HFF-Myc (cell line): ENCODE measurements around the gene CTNNA3.

Source experiments
- DNase-seq: peaks from one replicate; pipeline ENCODE4 v3.0.0-alpha.2; 2011; ENCODE audit warnings: low read depth; ENCODE audit errors: extremely low read depth
- H3K4me3 ChIP-seq: replicated peaks from 2 replicates; pipeline ENCODE4 v1.5.1; 2011; ENCODE audit warnings: low read depth, mild to moderate bottlenecking, control low read depth, low read length
- TF ChIP-seq, protein P1 (sequence below): IDR thresholded peaks from 2 replicates; pipeline ENCODE4 v1.5.1; 2012; ENCODE audit warnings: mild to moderate bottlenecking, low read depth, low read length, control low read depth; ENCODE audit errors: missing control alignments

Gene CTNNA3

DNA sequence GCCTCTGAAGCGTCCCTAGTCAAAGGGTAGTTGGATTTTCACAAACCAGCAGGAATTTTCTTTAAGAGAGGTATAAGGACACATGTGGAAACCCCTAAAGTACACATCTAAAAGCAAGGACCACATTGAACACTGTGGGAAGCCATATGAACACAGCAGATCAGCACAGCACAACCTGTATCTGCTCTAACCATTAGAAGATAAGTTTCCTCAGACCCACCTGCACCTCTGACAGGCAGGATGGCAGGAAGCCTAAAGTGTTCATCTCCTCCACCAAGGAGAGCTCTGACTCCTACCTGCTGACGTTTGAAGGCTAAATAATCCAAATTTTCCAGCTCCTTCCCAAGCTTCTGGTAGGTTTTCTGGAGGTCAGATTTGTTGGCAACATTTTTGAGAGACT lies 174.4 kb downstream of the CTNNA3 start:
- H3K4me3 ChIP-seq = no peak overlapping the region
- TF ChIP-seq, protein P1, sequence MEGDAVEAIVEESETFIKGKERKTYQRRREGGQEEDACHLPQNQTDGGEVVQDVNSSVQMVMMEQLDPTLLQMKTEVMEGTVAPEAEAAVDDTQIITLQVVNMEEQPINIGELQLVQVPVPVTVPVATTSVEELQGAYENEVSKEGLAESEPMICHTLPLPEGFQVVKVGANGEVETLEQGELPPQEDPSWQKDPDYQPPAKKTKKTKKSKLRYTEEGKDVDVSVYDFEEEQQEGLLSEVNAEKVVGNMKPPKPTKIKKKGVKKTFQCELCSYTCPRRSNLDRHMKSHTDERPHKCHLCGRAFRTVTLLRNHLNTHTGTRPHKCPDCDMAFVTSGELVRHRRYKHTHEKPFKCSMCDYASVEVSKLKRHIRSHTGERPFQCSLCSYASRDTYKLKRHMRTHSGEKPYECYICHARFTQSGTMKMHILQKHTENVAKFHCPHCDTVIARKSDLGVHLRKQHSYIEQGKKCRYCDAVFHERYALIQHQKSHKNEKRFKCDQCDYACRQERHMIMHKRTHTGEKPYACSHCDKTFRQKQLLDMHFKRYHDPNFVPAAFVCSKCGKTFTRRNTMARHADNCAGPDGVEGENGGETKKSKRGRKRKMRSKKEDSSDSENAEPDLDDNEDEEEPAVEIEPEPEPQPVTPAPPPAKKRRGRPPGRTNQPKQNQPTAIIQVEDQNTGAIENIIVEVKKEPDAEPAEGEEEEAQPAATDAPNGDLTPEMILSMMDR = no peak
- DNase-seq = no peak

DNA sequence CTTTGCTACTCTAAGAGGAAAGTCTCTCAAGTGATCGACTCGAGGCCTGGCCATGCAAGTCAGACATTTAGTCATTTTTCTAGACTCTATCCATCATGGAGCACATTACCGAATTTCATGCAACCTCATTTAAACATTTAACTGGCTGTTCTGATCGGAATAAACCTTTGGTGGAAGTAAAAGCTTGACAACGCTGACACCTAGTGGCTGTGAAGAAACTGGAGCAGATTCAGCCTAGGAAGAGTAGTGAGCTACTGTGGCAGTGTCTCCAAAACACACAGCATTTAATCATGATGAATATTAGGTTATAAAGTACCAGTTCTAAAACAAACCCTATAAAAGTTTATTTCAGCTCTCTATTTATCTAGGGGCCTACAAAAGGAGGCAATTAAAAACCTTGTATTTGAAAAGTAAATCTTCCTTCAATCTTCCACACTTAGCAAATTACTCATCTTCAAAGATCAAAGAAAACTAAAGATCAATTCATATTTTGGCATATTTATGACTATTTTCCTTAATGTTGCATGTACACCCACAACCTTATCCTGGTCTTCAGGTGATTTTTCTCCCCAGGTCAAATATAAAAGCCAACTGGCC lies 175.0 kb downstream of the CTNNA3 start:
- peak; percentile 16 for DNase-seq
- no peak overlapping the region for H3K4me3 ChIP-seq

DNA sequence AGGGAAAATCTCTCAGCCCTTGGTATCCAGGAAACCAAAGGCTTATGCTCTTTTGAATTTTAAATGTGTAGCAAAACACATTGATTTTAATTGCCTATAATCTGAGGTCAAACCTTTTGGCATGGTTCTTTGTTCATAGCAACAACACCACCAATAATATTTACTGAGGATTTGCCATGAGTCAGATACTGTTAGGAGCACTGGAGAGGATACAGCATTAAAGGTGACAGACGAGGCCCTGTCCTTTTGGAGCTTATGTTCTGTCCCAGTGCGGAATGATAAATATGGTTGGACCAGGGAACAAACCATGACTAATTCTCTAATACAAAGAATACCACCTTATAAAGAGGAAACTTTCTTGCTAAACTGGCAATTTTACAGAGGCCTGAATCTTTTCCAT lies 176.6 kb downstream of the CTNNA3 start:
- DNase-seq = no peak
- TF ChIP-seq, protein P1 = no peak
- H3K4me3 ChIP-seq = no peak overlapping the region

More for the DNA sequence above, 175.0 kb downstream of the CTNNA3 start:
- TF ChIP-seq, protein P1 = peak; percentile 73

DNA sequence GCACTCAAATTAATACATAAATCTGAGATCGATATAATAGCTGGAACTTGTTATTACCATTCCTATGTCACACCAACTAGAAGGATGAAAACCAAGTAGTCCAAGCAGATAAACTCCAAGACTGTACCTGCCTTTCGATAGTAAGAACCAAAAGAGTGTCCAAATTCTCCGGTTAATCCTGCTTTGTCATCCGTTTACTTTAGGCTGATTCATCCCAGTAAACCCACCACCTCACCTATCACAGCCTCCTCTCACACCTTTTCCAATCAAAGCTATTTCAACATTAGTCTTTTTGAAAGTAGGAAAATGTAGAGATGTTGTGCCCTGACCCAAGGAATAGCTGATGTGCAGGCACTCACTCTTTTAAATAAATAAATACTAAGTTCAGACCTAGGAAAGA lies 177.2 kb downstream of the CTNNA3 start:
- no peak for DNase-seq
- H3K4me3 ChIP-seq = no peak overlapping the region
- TF ChIP-seq, protein P1 = no peak

DNA sequence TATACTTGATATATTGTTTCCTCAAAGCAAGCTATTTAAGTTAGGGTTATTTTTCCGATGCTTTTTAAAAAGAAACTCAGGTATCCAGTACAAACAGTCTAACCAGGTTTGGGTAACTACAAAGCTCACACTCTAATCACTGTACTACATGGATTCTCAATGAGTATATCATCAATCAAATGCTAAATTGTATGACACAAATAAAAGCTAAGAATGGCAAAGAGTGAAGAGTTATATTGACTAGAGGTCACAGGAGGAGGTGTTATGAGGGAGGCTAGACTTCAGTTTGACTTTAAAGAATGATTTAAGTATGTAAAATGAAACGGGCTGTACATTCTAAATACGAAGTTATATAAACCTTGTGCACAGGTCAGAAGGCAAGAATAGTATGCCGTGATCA lies 178.0 kb downstream of the CTNNA3 start:
- H3K4me3 ChIP-seq = no peak overlapping the region
- TF ChIP-seq, protein P1 = no peak
- no peak for DNase-seq

DNA sequence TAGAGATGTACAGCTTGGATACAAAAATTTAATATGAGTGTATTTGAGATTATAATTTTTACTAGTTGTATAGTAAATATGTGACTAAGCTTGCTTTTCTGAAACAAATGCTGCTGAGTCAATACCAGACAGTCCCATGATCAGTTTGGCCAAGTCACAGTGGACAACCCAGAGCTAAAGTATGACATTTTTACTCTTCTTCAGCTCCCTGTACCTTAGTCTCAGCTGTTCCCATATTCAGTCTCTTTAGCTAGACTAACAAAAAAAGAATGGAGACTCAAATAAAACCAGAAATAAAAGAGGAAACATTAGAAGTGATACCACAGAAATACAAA lies 189.3 kb downstream of the CTNNA3 start:
- DNase-seq = no peak
- TF ChIP-seq, protein P1 = no peak

DNA sequence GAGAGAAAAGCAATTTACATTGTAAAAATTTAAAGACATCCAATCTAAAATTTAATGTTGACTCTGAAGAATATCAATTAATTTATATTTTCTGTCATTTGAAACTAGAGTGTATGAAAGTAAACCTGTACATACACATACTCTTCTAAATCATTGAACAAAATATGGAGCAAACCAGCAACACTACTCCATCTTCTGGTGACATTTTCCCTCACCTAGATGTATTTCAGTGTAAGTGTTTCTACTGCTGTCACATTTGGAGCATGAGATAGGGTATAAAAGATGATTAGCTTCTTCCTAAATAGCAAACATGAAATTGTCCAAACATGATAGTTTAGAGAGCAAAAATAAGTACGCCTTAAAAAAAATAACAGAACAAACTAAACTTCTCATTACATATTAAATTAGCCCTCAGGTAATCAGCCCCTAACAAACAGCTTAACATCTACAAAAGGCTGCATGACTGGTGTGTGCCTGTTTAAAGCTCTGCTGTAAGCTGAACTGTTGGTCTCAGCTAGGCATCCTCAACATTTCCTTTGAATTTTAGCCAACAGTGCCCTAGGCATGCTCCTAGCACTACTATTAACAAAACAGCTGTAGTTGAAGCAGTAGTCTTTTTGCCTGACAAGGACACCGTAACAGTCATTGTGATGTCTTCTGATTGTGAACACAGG lies 189.8 kb downstream of the CTNNA3 start:
- TF ChIP-seq, protein P1 = no peak
- DNase-seq = no peak
- H3K4me3 ChIP-seq = no peak overlapping the region

More for the DNA sequence above, 189.3 kb downstream of the CTNNA3 start:
- no peak overlapping the region for H3K4me3 ChIP-seq
